ENCODE measurements around the gene RALGPS1.

GRCh38 chr9:127175764-127176163 is 261.2 kb downstream of the RALGPS1 start:
- TF ChIP-seq CTCF (IDR thresholded peaks at IDR 0.05) (no peak), EZH2 (IDR thresholded peaks at IDR 0.05; ENCODE audit: borderline replicate concordance, insufficient read depth, low read depth, low read length, poor library complexity, severe bottlenecking) (no peak)

All from B cell (primary cell).